ENCODE results near the gene NPB.

Gene NPB

DNA sequence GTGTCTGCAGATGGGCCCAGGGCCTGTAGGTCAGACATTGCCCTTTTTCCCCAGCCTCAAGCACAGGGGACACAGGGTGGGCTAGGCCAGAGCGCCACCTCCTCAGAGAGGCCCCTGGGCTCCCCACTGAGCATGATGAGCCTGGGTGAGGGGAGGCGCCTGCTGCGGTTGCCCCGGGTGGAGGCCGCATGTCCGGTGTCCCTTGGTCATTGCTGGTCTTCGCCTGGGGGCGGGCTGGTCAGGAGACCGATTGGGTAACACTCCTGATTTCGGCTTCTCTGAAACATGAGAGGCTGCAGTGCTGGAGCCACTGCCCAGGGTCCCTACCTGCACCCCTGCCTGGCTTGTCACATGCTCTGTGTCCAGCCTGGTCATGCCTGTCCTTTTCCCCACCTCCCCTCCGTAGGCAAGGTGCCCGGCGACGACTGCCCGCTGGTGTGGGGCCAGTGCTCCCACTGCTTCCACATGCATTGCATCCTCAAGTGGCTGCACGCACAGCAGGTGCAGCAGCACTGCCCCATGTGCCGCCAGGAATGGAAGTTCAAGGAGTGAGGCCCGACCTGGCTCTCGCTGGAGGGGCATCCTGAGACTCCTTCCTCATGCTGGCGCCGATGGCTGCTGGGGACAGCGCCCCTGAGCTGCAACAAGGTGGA, 2.4 kb upstream of the NPB start:
- TF ChIP-seq, protein P1, sequence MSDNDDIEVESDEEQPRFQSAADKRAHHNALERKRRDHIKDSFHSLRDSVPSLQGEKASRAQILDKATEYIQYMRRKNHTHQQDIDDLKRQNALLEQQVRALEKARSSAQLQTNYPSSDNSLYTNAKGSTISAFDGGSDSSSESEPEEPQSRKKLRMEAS (IDR thresholded peaks at IDR 0.05) = 0 out of 2 replicates have a peak, but pooled peaks have one; percentile 14
- TF ChIP-seq NFIC (IDR thresholded peaks at IDR 0.05) (no peak), TEAD4 (IDR thresholded peaks at IDR 0.05) (no peak), CEBPB (IDR thresholded peaks at IDR 0.05) (0 out of 2 replicates have a peak, but pooled peaks have one; percentile 27)

DNA sequence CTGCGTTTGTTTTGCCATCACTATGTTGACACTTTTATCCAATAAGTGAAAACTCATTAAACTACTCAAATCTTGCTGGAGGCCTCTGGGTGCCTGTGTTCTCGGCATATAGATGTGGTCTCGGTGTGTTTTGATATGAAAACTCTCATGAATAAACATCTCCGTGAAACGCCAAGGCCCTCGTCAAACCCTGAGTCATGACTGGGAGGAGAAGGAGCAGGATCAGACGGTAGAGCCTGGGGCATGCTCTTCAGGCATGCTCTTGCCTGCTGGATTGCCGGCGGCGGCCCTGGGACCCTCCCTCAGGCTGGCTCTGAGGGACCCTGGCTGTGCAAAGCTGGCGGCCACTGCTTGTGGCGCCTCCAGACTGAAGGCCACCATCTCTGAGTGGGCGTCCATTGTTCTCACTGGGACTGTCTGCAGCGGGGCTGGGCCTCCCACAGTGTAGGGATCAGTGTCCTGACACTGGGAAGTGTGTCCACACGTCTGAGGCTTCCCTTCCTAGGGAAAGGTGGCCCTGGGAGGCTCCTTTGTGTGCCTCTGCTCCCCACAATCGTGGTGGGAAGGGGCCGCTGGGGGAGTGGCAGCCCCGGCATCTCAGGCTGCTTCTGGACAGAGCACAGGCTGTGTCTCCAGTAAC, 1.7 kb upstream of the NPB start:
- TF ChIP-seq TAF1 (IDR thresholded peaks at IDR 0.05; ENCODE audit: low read depth) (no peak), YY1 (IDR thresholded peaks at IDR 0.05; ENCODE audit: low read depth) (no peak), FOXM1 (IDR thresholded peaks at IDR 0.05; ENCODE audit: borderline replicate concordance, low read depth) (no peak), EP300 (IDR thresholded peaks at IDR 0.05; ENCODE audit: borderline replicate concordance) (no peak), TCF12 (IDR thresholded peaks at IDR 0.05; ENCODE audit: low read depth) (no peak), ZBTB7A (IDR thresholded peaks at IDR 0.05; ENCODE audit: low read depth) (no peak), USF1 (IDR thresholded peaks at IDR 0.05) (no peak)
- TF ChIP-seq, protein P1 (IDR thresholded peaks at IDR 0.05) = no peak

GRCh38 chr17:81901167-81902022, 643 bp upstream of the NPB start:
- TF ChIP-seq TEAD4 (IDR thresholded peaks at IDR 0.05) = no peak
- no peak for TF ChIP-seq CEBPB (IDR thresholded peaks at IDR 0.05)
- TF ChIP-seq ZBTB7A (IDR thresholded peaks at IDR 0.05; ENCODE audit: low read depth) = no peak
- no peak for TF ChIP-seq CREB1 (IDR thresholded peaks at IDR 0.05; ENCODE audit: low read depth)
- TF ChIP-seq TAF1 (IDR thresholded peaks at IDR 0.05; ENCODE audit: low read depth) = no peak
- no peak for TF ChIP-seq RAD21 (IDR thresholded peaks at IDR 0.05; ENCODE audit: low read depth)
- TF ChIP-seq FOXM1 (IDR thresholded peaks at IDR 0.05; ENCODE audit: borderline replicate concordance, low read depth) = no peak
- TF ChIP-seq NFIC (IDR thresholded peaks at IDR 0.05) = no peak
- TF ChIP-seq USF1 (IDR thresholded peaks at IDR 0.05) = no peak
- no peak for TF ChIP-seq YY1 (IDR thresholded peaks at IDR 0.05; ENCODE audit: low read depth)
- no peak for TF ChIP-seq EGR1 (IDR thresholded peaks at IDR 0.05)

DNA sequence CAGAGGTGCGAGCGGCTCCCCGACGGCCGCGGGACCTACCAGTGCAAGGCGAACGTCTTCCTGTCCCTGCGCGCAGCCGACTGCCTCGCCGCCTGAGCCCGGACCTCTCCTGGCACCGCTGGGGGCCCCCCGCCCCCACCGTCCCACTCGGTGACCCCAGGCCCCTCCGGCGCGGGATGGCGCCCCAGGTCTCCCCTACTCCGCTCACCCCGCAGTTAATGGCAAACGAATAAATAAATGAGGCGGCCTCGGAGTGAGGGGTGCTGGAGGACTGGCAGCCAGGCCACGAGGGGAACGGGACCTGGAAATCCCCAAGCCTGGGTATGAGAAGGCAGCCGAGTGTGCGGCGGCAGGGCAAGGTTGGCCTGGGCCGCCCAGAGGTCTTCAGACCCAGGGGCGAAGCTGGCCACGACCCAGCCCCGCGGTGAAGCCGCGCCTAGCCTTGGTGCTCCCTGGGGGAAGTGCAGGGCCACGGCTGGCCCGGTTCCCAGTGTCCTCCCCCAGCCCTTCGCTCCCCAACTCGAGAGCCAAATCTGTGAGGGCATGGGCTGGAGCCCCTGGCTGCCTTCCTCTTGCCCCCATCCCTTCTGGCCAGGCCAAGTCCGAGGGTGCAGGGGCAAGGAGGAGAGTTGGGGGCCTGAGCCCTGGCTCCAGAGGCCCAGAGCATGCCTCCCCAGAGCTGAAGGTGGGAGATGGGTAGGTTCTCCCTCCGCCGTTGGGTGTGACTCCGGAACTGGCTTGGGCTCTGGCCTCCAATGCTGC, 796 bp downstream of the NPB start:
- no peak for TF ChIP-seq USF1 (IDR thresholded peaks at IDR 0.05)
- no peak for TF ChIP-seq TAF1 (IDR thresholded peaks at IDR 0.05; ENCODE audit: low read depth)
- TF ChIP-seq TEAD4 (IDR thresholded peaks at IDR 0.05) = no peak
- TF ChIP-seq EGR1 (IDR thresholded peaks at IDR 0.05) = no peak
- no peak for TF ChIP-seq RAD21 (IDR thresholded peaks at IDR 0.05; ENCODE audit: low read depth)
- TF ChIP-seq, protein P2, sequence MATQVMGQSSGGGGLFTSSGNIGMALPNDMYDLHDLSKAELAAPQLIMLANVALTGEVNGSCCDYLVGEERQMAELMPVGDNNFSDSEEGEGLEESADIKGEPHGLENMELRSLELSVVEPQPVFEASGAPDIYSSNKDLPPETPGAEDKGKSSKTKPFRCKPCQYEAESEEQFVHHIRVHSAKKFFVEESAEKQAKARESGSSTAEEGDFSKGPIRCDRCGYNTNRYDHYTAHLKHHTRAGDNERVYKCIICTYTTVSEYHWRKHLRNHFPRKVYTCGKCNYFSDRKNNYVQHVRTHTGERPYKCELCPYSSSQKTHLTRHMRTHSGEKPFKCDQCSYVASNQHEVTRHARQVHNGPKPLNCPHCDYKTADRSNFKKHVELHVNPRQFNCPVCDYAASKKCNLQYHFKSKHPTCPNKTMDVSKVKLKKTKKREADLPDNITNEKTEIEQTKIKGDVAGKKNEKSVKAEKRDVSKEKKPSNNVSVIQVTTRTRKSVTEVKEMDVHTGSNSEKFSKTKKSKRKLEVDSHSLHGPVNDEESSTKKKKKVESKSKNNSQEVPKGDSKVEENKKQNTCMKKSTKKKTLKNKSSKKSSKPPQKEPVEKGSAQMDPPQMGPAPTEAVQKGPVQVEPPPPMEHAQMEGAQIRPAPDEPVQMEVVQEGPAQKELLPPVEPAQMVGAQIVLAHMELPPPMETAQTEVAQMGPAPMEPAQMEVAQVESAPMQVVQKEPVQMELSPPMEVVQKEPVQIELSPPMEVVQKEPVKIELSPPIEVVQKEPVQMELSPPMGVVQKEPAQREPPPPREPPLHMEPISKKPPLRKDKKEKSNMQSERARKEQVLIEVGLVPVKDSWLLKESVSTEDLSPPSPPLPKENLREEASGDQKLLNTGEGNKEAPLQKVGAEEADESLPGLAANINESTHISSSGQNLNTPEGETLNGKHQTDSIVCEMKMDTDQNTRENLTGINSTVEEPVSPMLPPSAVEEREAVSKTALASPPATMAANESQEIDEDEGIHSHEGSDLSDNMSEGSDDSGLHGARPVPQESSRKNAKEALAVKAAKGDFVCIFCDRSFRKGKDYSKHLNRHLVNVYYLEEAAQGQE (IDR thresholded peaks at IDR 0.05; ENCODE audit: low read depth) = no peak
- no peak for TF ChIP-seq CREB1 (IDR thresholded peaks at IDR 0.05; ENCODE audit: low read depth)
- TF ChIP-seq FOXM1 (IDR thresholded peaks at IDR 0.05; ENCODE audit: borderline replicate concordance, low read depth) = no peak
- TF ChIP-seq ZBTB7A (IDR thresholded peaks at IDR 0.05; ENCODE audit: low read depth) = no peak
- TF ChIP-seq EP300 (IDR thresholded peaks at IDR 0.05; ENCODE audit: borderline replicate concordance) = no peak
- no peak for TF ChIP-seq CEBPB (IDR thresholded peaks at IDR 0.05)
- TF ChIP-seq TCF12 (IDR thresholded peaks at IDR 0.05; ENCODE audit: low read depth) = no peak
- TF ChIP-seq NFIC (IDR thresholded peaks at IDR 0.05) = no peak
- TF ChIP-seq, protein P1 (IDR thresholded peaks at IDR 0.05) = no peak
- no peak for TF ChIP-seq YY1 (IDR thresholded peaks at IDR 0.05; ENCODE audit: low read depth)

GRCh38 chr17:81903415-81903831, 1.4 kb downstream of the NPB start:
- TF ChIP-seq NFIC (IDR thresholded peaks at IDR 0.05) = no peak
- TF ChIP-seq TCF12 (IDR thresholded peaks at IDR 0.05; ENCODE audit: low read depth) = no peak
- TF ChIP-seq TAF1 (IDR thresholded peaks at IDR 0.05; ENCODE audit: low read depth) = no peak
- TF ChIP-seq TEAD4 (IDR thresholded peaks at IDR 0.05) = no peak
- TF ChIP-seq EGR1 (IDR thresholded peaks at IDR 0.05) = no peak
- TF ChIP-seq CREB1 (IDR thresholded peaks at IDR 0.05; ENCODE audit: low read depth) = no peak
- TF ChIP-seq, protein P1 (IDR thresholded peaks at IDR 0.05) = no peak
- TF ChIP-seq FOXM1 (IDR thresholded peaks at IDR 0.05; ENCODE audit: borderline replicate concordance, low read depth) = no peak
- TF ChIP-seq, protein P2 (IDR thresholded peaks at IDR 0.05; ENCODE audit: low read depth) = no peak
- TF ChIP-seq CEBPB (IDR thresholded peaks at IDR 0.05) = no peak
- TF ChIP-seq EP300 (IDR thresholded peaks at IDR 0.05; ENCODE audit: borderline replicate concordance) = no peak
- TF ChIP-seq ZBTB7A (IDR thresholded peaks at IDR 0.05; ENCODE audit: low read depth) = no peak
- no peak for TF ChIP-seq YY1 (IDR thresholded peaks at IDR 0.05; ENCODE audit: low read depth)
- no peak for TF ChIP-seq USF1 (IDR thresholded peaks at IDR 0.05)
- TF ChIP-seq RAD21 (IDR thresholded peaks at IDR 0.05; ENCODE audit: low read depth) = no peak

Data from Ishikawa (cell line).